Prostate gland (tissue), 2 donors: ENCODE measurements around the gene TAF1D.

Experiments used
- CTCF ChIP-seq, 4 experiments: fragments of 200-600 bp in 2 of 4; fragments of 450-650 bp in 2 of 4; sonication (generic) in 2 of 4; IDR thresholded peaks; 1 replicate in 3 of 4; 2 replicates in 1 of 4; pipeline ENCODE4 v1.5.1; 2016 to 2019; ENCODE audit warnings: antibody characterized with exemption in 4 of 4, mild to moderate bottlenecking in 2 of 4, moderate library complexity in 2 of 4
- POLR2A ChIP-seq: fragments of 450-650 bp; IDR thresholded peaks from one replicate; pipeline ENCODE4 v1.6.1; 2016; ENCODE audit warnings: antibody characterized with exemption, mild to moderate bottlenecking
- POLR2AphosphoS5 ChIP-seq: sonication (generic); formaldehyde crosslinking; IDR thresholded peaks from one replicate; pipeline ENCODE4 v1.6.1; 2017; ENCODE audit warnings: antibody characterized with exemption

GRCh38 chr11:93718057-93718563 lies 23.2 kb downstream of the TAF1D start:
- TF ChIP-seq CTCF (IDR thresholded peaks at IDR 0.05) (no peak), POLR2AphosphoS5 (no peak), POLR2A (no peak)
